Stimulated activated CD8-positive, alpha-beta memory T cell treated with anti-CD3 and anti-CD28 coated beads, Interleukin-12 subunit alpha, Interleukin-12 subunit beta, amount 100 ng/mL, for 24 hours (primary cell): ENCODE results near the gene DNM1.

ENCODE experiments used
- DNase-seq: peaks from one replicate; pipeline ENCODE4 v3.0.0-alpha.2; 2020; ENCODE audit errors: extremely low read depth

DNM1 gene

GRCh38 chr9:128205296-128205944, 2.2 kb downstream of the DNM1 start:
- DNase-seq: no peak

GRCh38 chr9:128206484-128206883, 3.3 kb downstream of the DNM1 start:
- DNase-seq: no peak

GRCh38 chr9:128206916-128207910, 4.0 kb downstream of the DNM1 start:
- no peak for DNase-seq

- DNase-seq: no peak
Measured at GRCh38 chr9:128208386-128208785, 5.2 kb downstream of the DNM1 start.

GRCh38 chr9:128208946-128209669, 5.9 kb downstream of the DNM1 start:
- no peak for DNase-seq

- DNase-seq: no peak
Measured at GRCh38 chr9:128211186-128211980, 8.2 kb downstream of the DNM1 start.

- no peak for DNase-seq
Measured at GRCh38 chr9:128211981-128212281, 8.8 kb downstream of the DNM1 start.

GRCh38 chr9:128213746-128214497, 10.7 kb downstream of the DNM1 start:
- no peak for DNase-seq

GRCh38 chr9:128214571-128215490, 11.7 kb downstream of the DNM1 start:
- no peak for DNase-seq

GRCh38 chr9:128215491-128216409, 12.6 kb downstream of the DNM1 start:
- DNase-seq: no peak

- DNase-seq: no peak
Measured at GRCh38 chr9:128216781-128217553, 13.8 kb downstream of the DNM1 start.

- no peak for DNase-seq
Measured at GRCh38 chr9:128218172-128218517, 15.0 kb downstream of the DNM1 start.

GRCh38 chr9:128218518-128219389, 15.6 kb downstream of the DNM1 start:
- DNase-seq: peak; percentile 80

- no peak for DNase-seq
Measured at GRCh38 chr9:128219831-128220230, 16.7 kb downstream of the DNM1 start.

- DNase-seq: no peak
Measured at GRCh38 chr9:128222026-128222425, 18.8 kb downstream of the DNM1 start.

- DNase-seq: no peak
Measured at GRCh38 chr9:128222880-128223670, 19.9 kb downstream of the DNM1 start.
